H9 (cell line): ENCODE data around the gene ZNF20. TPM values are rescaled to one million over a fixed set of nuclear protein-coding genes. Genes with fewer than 3 reads are reported as not detected.

Experiments
- DNase-seq: peaks from one replicate; pipeline ENCODE4 v3.0.0-alpha.2; 2017
- H2AFZ ChIP-seq: one replicate; pipeline ENCODE4 v1.6.1; 2013; ENCODE audit warnings: mild to moderate bottlenecking, low read length, control low read depth, moderate library complexity
- H2AK5ac ChIP-seq: 2 replicates; pipeline ENCODE4 v1.6.1; 2013; ENCODE audit warnings: low read length, control low read depth, mixed read lengths; ENCODE audit not compliant: insufficient read length
- H2BK120ac ChIP-seq: one replicate; pipeline ENCODE4 v1.6.1; 2013; ENCODE audit warnings: low read depth, mild to moderate bottlenecking, low read length, control low read depth, inconsistent platforms; ENCODE audit not compliant: poor library complexity, severe bottlenecking
- H2BK12ac ChIP-seq: 2 replicates; pipeline ENCODE4 v1.6.1; 2013; ENCODE audit warnings: low read length, control low read depth, mixed read lengths, low read depth; ENCODE audit not compliant: insufficient read length
- H2BK15ac ChIP-seq: 2 replicates; pipeline ENCODE4 v1.6.1; 2013; ENCODE audit warnings: low read depth, low read length, control low read depth
- H2BK20ac ChIP-seq: one replicate; pipeline ENCODE4 v1.6.1; 2013; ENCODE audit warnings: low read depth, mild to moderate bottlenecking, low read length, control low read depth, inconsistent platforms; ENCODE audit not compliant: poor library complexity, severe bottlenecking
- H2BK5ac ChIP-seq: 2 replicates; pipeline ENCODE4 v1.6.1; 2013; ENCODE audit warnings: low read length, control low read depth, mixed read lengths; ENCODE audit not compliant: insufficient read length
- H3K14ac ChIP-seq: 2 replicates; pipeline ENCODE4 v1.6.1; 2013; ENCODE audit warnings: low read length, control low read depth; ENCODE audit not compliant: insufficient read depth
- H3K18ac ChIP-seq: 2 replicates; pipeline ENCODE4 v1.6.1; 2013; ENCODE audit warnings: low read depth, mild to moderate bottlenecking, mixed read lengths, low read length, control low read depth; ENCODE audit not compliant: insufficient read length
- H3K23ac ChIP-seq: 2 replicates; pipeline ENCODE4 v1.6.1; 2013; ENCODE audit warnings: low read length, control low read depth, mixed read lengths, low read depth; ENCODE audit not compliant: insufficient read length
- H3K23me2 ChIP-seq: 2 replicates; pipeline ENCODE4 v1.6.1; 2013; ENCODE audit warnings: low read depth, mild to moderate bottlenecking, mixed read lengths, low read length, control low read depth; ENCODE audit not compliant: insufficient read length, poor library complexity, severe bottlenecking
- H3K27ac ChIP-seq: 2 replicates; pipeline ENCODE4 v1.5.1; 2013; ENCODE audit warnings: low read length, control low read depth, mixed read lengths, low read depth; ENCODE audit not compliant: insufficient read length
- H3K27me3 ChIP-seq: 2 replicates; pipeline ENCODE4 v1.6.1; 2013; ENCODE audit warnings: low read length, control low read depth, inconsistent platforms; ENCODE audit not compliant: insufficient read depth
- H3K4ac ChIP-seq: 2 replicates; pipeline ENCODE4 v1.6.1; 2013; ENCODE audit warnings: low read depth, mild to moderate bottlenecking, control low read depth, inconsistent platforms, low read length, moderate library complexity
- H3K4me1 ChIP-seq: 2 replicates; pipeline ENCODE4 v1.6.1; 2013; ENCODE audit warnings: low read length, control low read depth, inconsistent platforms; ENCODE audit not compliant: insufficient read depth
- H3K4me2 ChIP-seq: 2 replicates; pipeline ENCODE4 v1.6.1; 2013; ENCODE audit warnings: low read length, control low read depth, mixed read lengths; ENCODE audit not compliant: insufficient read length, insufficient read depth
- H3K56ac ChIP-seq: 2 replicates; pipeline ENCODE4 v1.6.1; 2013; ENCODE audit warnings: low read depth, mild to moderate bottlenecking, mixed read lengths, low read length, control low read depth; ENCODE audit not compliant: insufficient read length
- H3K79me1 ChIP-seq: 2 replicates; pipeline ENCODE4 v1.6.1; 2013; ENCODE audit warnings: low read depth, mild to moderate bottlenecking, moderate library complexity, low read length, control low read depth, inconsistent platforms; ENCODE audit not compliant: insufficient read depth, poor library complexity, severe bottlenecking
- H3K79me2 ChIP-seq: 2 replicates; pipeline ENCODE4 v1.6.1; 2013; ENCODE audit warnings: low read length, control low read depth, inconsistent platforms; ENCODE audit not compliant: insufficient read depth
- H3K9ac ChIP-seq: 2 replicates; pipeline ENCODE4 v1.6.1; 2013; ENCODE audit warnings: low read length, control low read depth, mixed read lengths; ENCODE audit not compliant: insufficient read length; ENCODE audit errors: extremely low read depth
- H3K9me3 ChIP-seq: one replicate; pipeline ENCODE4 v1.6.1; 2013; ENCODE audit warnings: low read depth, low read length, inconsistent platforms; ENCODE audit not compliant: control insufficient read depth
- H3T11ph ChIP-seq: one replicate; pipeline ENCODE4 v1.6.1; 2013; ENCODE audit warnings: mild to moderate bottlenecking, low read length, control low read depth, inconsistent platforms
- H4K20me1 ChIP-seq: one replicate; pipeline ENCODE4 v1.6.1; 2013; ENCODE audit not compliant: control insufficient read depth, insufficient read length, insufficient read depth
- H4K5ac ChIP-seq: 2 replicates; pipeline ENCODE4 v1.6.1; 2013; ENCODE audit warnings: low read depth, mild to moderate bottlenecking, mixed read lengths, low read length, control low read depth; ENCODE audit not compliant: insufficient read length
- H4K8ac ChIP-seq: replicated peaks from 2 replicates; pipeline ENCODE4 v1.6.1; 2013; ENCODE audit warnings: low read length, control low read depth, mixed read lengths, low read depth; ENCODE audit not compliant: insufficient read length
- H4K91ac ChIP-seq: 2 replicates; pipeline ENCODE4 v1.6.1; 2013; ENCODE audit warnings: low read depth, mild to moderate bottlenecking, moderate library complexity, mixed read lengths, low read length, control low read depth; ENCODE audit not compliant: insufficient read length
- H3K27ac Mint-ChIP-seq, 3 experiments: 2 replicates in 2 of 3; 3 replicates in 1 of 3; pipeline ENCODE4 v1.8.0; 2020 to 2021; ENCODE audit warnings: mixed read lengths in 3 of 3, mild to moderate bottlenecking in 1 of 3, moderate library complexity in 1 of 3
- H3K27me3 Mint-ChIP-seq: 2 replicates; pipeline ENCODE4 v1.8.0; 2021; ENCODE audit warnings: low read depth, mild to moderate bottlenecking, moderate library complexity, mixed read lengths
- H3K36me3 Mint-ChIP-seq, 3 experiments: 2 replicates in 2 of 3; 3 replicates in 1 of 3; pipeline ENCODE4 v1.8.0; 2020 to 2021; ENCODE audit warnings: low read depth in 3 of 3, mixed read lengths in 3 of 3; ENCODE audit not compliant: insufficient read depth in 1 of 3
- H3K4me1 Mint-ChIP-seq, 2 experiments: 2 replicates each; pipeline ENCODE4 v1.8.0; 2020; ENCODE audit warnings: mixed read lengths in 2 of 2
- H3K4me3 Mint-ChIP-seq, 2 experiments: 2 replicates in 1 of 2; 3 replicates in 1 of 2; pipeline ENCODE4 v1.8.0; 2020 to 2021; ENCODE audit warnings: mild to moderate bottlenecking in 2 of 2, mixed read lengths in 2 of 2, moderate library complexity in 1 of 2
- H3K9me3 Mint-ChIP-seq, 2 experiments: 2 replicates in 1 of 2; 3 replicates in 1 of 2; pipeline ENCODE4 v1.8.0; 2020; ENCODE audit warnings: mild to moderate bottlenecking in 2 of 2, mixed read lengths in 2 of 2, moderate library complexity in 1 of 2
- CTCF ChIP-seq: fragments of 200-600 bp; sonication (generic); conservative IDR thresholded peaks from 3 replicates; pipeline ENCODE4 v1.8.0; 2021; ENCODE audit warnings: antibody characterized with exemption, mild to moderate bottlenecking
- WGBS: extraction: QIAGEN DNeasy Blood & Tissue Kit; methylation state at CpG from one replicate; pipeline ENCODE4 v1.1.7; 2013; ENCODE audit warnings: missing lambda C conversion rate, low lambda C conversion rate, mixed read lengths; ENCODE audit not compliant: insufficient read length; ENCODE audit errors: extremely low coverage; 5-methylcytosine and 5-hydroxymethylcytosine counted together
- total RNA-seq: library from RNA; stranded (reverse); gene quantifications from 2 replicates; pipeline ENCODE4 v1.2.1, GENCODE V29; 2021

The ZNF20 gene
- total RNA-seq, 1 experiment from 2014 or later, result 5.6 TPM

- Histone ChIP-seq H3T11ph (no peak overlapping the region), H2AK5ac (no peak overlapping the region), H3K79me2 (no peaks in the 10 kb centered on the region), H3K23ac (no peak overlapping the region), H3K18ac (no peak overlapping the region), H3K4me2 (no peak overlapping the region), H2BK20ac (no peak overlapping the region), H4K20me1 (no peaks in the 10 kb centered on the region), H3K4ac (no peak overlapping the region), H4K5ac (no peak overlapping the region), H2BK120ac (no peak overlapping the region), H2BK12ac (no peak overlapping the region), H3K27ac (no peak overlapping the region), H3K27me3 (no peaks in the 10 kb centered on the region), H2AFZ (no peak overlapping the region), H3K4me1 (no peaks in the 10 kb centered on the region), H2BK5ac (no peak overlapping the region), H2BK15ac (no peak overlapping the region), H3K9me3 (peaks cover 27% of the 10 kb centered on the region), H4K91ac (no peak overlapping the region), H3K9ac (no peak overlapping the region), H4K8ac (no peak overlapping the region), H3K56ac (no peak overlapping the region), H3K23me2 (no peaks in the 10 kb centered on the region), H3K14ac (no peak overlapping the region), H3K79me1 (peaks cover 4% of the 10 kb centered on the region)
- Mint-ChIP-seq H3K27ac (no peak overlapping the region), H3K4me3 (no peak overlapping the region), H3K9me3 (peaks cover 34 to 43% of the 10 kb centered on the region in 2 experiments), H3K36me3 (peaks cover 60 to 67% (median 62%) of the 10 kb centered on the region in 3 experiments), H3K27me3 (no peaks in the 10 kb centered on the region; the same call in 1 of the 2 replicates), H3K4me1 (peaks cover 8 to 11% of the 10 kb centered on the region in 2 experiments)
- no CpG with 5 or more reads among the region's 8 CpGs for WGBS
- no peak for TF ChIP-seq CTCF
- no peak for DNase-seq
Observed at GRCh38 chr19:12145348-12145747, 5.2 kb upstream of the ZNF20 start.
